IMR-90 (cell line): ENCODE data around the gene ZNF74. TPM values are rescaled to one million over a fixed set of nuclear protein-coding genes. Genes with fewer than 3 reads are reported as not detected.

Source experiments
- ATAC-seq: fragments of 200-7000 bp; cut with Tn5 transposase; 2 replicates; pipeline ENCODE4 v1.9.1; 2020; ENCODE audit warnings: low read depth, mild to moderate bottlenecking, moderate library complexity
- BruUV-seq: library from RNA; stranded (reverse); fragments of 400-500 nt; replicated peaks from 2 replicates; lab custom pipeline; 2021; lab: Mats Ljungman, UMichigan
- CTCF ChIA-PET: fragments of 300-600 bp; formaldehyde crosslinking; extraction: SDS; loops from one replicate; lab custom pipeline; 2021; ENCODE audit warnings: antibody characterized with exemption; lab: Yijun Ruan, JAX
- POLR2A ChIA-PET: fragments of 300-600 bp; sonication (Branson Sonifier 250); formaldehyde crosslinking; loops from one replicate; lab custom pipeline; 2022; ENCODE audit warnings: antibody characterized with exemption; ENCODE audit not compliant: unreplicated experiment; lab: Charles Lee
- DNase-seq: peaks from one replicate; pipeline ENCODE4 v3.0.0; 2013
- H2AFZ ChIP-seq: replicated peaks from 2 replicates; pipeline ENCODE3; 2013; ENCODE audit warnings: low read length, mild to moderate bottlenecking; ENCODE audit not compliant: poor library complexity
- H2AK5ac ChIP-seq: 2 replicates; pipeline ENCODE4 v1.6.1; 2013; ENCODE audit warnings: low read depth, low read length, inconsistent platforms
- H2AK9ac ChIP-seq: replicated peaks from 2 replicates; pipeline ENCODE3; 2013; ENCODE audit warnings: mild to moderate bottlenecking, low read depth, low read length, moderate library complexity; ENCODE audit not compliant: poor library complexity
- H2BK120ac ChIP-seq: 2 replicates; pipeline ENCODE4 v1.6.1; 2013; ENCODE audit warnings: low read depth, low read length, inconsistent platforms
- H2BK15ac ChIP-seq: 3 replicates; pipeline ENCODE4 v1.6.1; 2013; ENCODE audit warnings: low read depth, low read length, inconsistent platforms
- H2BK20ac ChIP-seq: 2 replicates; pipeline ENCODE4 v1.6.1; 2013; ENCODE audit warnings: low read depth, mild to moderate bottlenecking, inconsistent platforms, low read length, moderate library complexity
- H2BK5ac ChIP-seq: 2 replicates; pipeline ENCODE4 v1.6.1; 2013; ENCODE audit warnings: mild to moderate bottlenecking, low read depth, low read length, inconsistent platforms; ENCODE audit not compliant: poor library complexity, severe bottlenecking
- H3K14ac ChIP-seq: replicated peaks from 2 replicates; pipeline ENCODE4 v1.6.1; 2013; ENCODE audit warnings: low read depth, low read length, inconsistent platforms
- H3K18ac ChIP-seq: 2 replicates; pipeline ENCODE4 v1.6.1; 2013; ENCODE audit warnings: low read depth, low read length, control low read depth
- H3K23ac ChIP-seq: 2 replicates; pipeline ENCODE4 v1.6.1; 2013; ENCODE audit warnings: low read depth, low read length, inconsistent platforms
- H3K27ac ChIP-seq: 2 replicates; pipeline ENCODE4 v1.5.1; 2013; ENCODE audit warnings: mild to moderate bottlenecking, control low read depth, low read length; ENCODE audit not compliant: insufficient read depth
- H3K27me3 ChIP-seq: 2 replicates; pipeline ENCODE4 v1.6.1; 2013; ENCODE audit warnings: low read length; ENCODE audit not compliant: control insufficient read depth, insufficient read depth
- H3K36me3 ChIP-seq: 2 replicates; pipeline ENCODE4 v1.6.1; 2013; ENCODE audit warnings: low read length, mixed read lengths; ENCODE audit not compliant: control insufficient read depth, insufficient read depth
- H3K4ac ChIP-seq: 2 replicates; pipeline ENCODE4 v1.6.1; 2013; ENCODE audit warnings: low read depth, low read length, inconsistent platforms
- H3K4me1 ChIP-seq: 2 replicates; pipeline ENCODE4 v1.6.1; 2013; ENCODE audit warnings: low read length, mixed read lengths; ENCODE audit not compliant: control insufficient read depth, insufficient read depth
- H3K4me2 ChIP-seq: 2 replicates; pipeline ENCODE4 v1.6.1; 2013; ENCODE audit warnings: low read depth, mild to moderate bottlenecking, control low read depth, low read length, moderate library complexity
- H3K4me3 ChIP-seq: 2 replicates; pipeline ENCODE4 v1.5.1; 2013; ENCODE audit warnings: low read depth, mild to moderate bottlenecking, control low read depth, low read length, moderate library complexity; ENCODE audit not compliant: insufficient read depth
- H3K56ac ChIP-seq: 2 replicates; pipeline ENCODE4 v1.6.1; 2013; ENCODE audit warnings: low read length, inconsistent platforms; ENCODE audit not compliant: insufficient read depth; ENCODE audit errors: extremely low read depth
- H3K79me1 ChIP-seq, 2 experiments: 2 replicates each; pipeline ENCODE4 v1.6.1; 2013; ENCODE audit warnings: low read length in 2 of 2, inconsistent platforms in 1 of 2, low read depth in 1 of 2
- H3K9ac ChIP-seq: 2 replicates; pipeline ENCODE4 v1.6.1; 2013; ENCODE audit warnings: low read depth, low read length, control low read depth
- H3K9me1 ChIP-seq: 2 replicates; pipeline ENCODE4 v1.6.1; 2013; ENCODE audit warnings: low read length, inconsistent platforms; ENCODE audit not compliant: insufficient read depth
- H3K9me3 ChIP-seq: 2 replicates; pipeline ENCODE4 v1.6.1; 2013; ENCODE audit warnings: low read length; ENCODE audit not compliant: control insufficient read depth, insufficient read depth
- H4K20me1 ChIP-seq: 2 replicates; pipeline ENCODE4 v1.6.1; 2013; ENCODE audit warnings: low read length, inconsistent platforms; ENCODE audit not compliant: insufficient read depth
- H4K5ac ChIP-seq: 2 replicates; pipeline ENCODE4 v1.6.1; 2013; ENCODE audit warnings: mild to moderate bottlenecking, low read depth, low read length, control low read depth
- H4K8ac ChIP-seq, 2 experiments: 2 replicates each; pipeline ENCODE4 v1.6.1; 2013; ENCODE audit warnings: low read depth in 2 of 2, low read length in 2 of 2, control low read depth in 1 of 2, inconsistent platforms in 1 of 2
- H4K91ac ChIP-seq: 2 replicates; pipeline ENCODE4 v1.6.1; 2013; ENCODE audit warnings: low read depth, low read length, inconsistent platforms; ENCODE audit not compliant: insufficient read depth
- CEBPB ChIP-seq: IDR thresholded peaks from 2 replicates; pipeline ENCODE4 v1.6.1; 2012; ENCODE audit warnings: low read depth, low read length, improper control_type of control experiment
- ELK1 ChIP-seq: fragments of 150-350 bp; IDR thresholded peaks from 2 replicates; pipeline ENCODE4 v1.6.1; 2016; ENCODE audit warnings: low read depth, mild to moderate bottlenecking, low read length, moderate library complexity, borderline replicate concordance
- MAZ ChIP-seq: IDR thresholded peaks from 2 replicates; pipeline ENCODE4 v1.6.1; 2012; ENCODE audit warnings: low read depth, mild to moderate bottlenecking, low read length, improper control_type of control experiment, moderate library complexity, borderline replicate concordance
- MXI1 ChIP-seq: IDR thresholded peaks from 2 replicates; pipeline ENCODE4 v1.6.1; 2012; ENCODE audit warnings: low read depth, mild to moderate bottlenecking, low read length, moderate library complexity, borderline replicate concordance
- NFE2L2 ChIP-seq: fragments of 150-350 bp; IDR thresholded peaks from 2 replicates; pipeline ENCODE4 v1.6.1; 2016; ENCODE audit warnings: low read depth, mild to moderate bottlenecking, low read length
- RCOR1 ChIP-seq: IDR thresholded peaks from 2 replicates; pipeline ENCODE4 v1.6.1; 2012; ENCODE audit warnings: mild to moderate bottlenecking, low read length, improper control_type of control experiment; ENCODE audit not compliant: insufficient replicate concordance
- RFX5 ChIP-seq: IDR thresholded peaks from 2 replicates; pipeline ENCODE4 v1.8.0; 2012; ENCODE audit warnings: low read depth, mild to moderate bottlenecking, low read length, moderate library complexity
- WGBS, 2 experiments: methylation state at CpG; one replicate each; pipeline versions ENCODE4 v1.1.5 to v1.1.7; 2013; ENCODE audit warnings: missing lambda C conversion rate in 2 of 2; ENCODE audit not compliant: insufficient read length in 1 of 2; ENCODE audit errors: extremely low coverage in 2 of 2; 5-methylcytosine and 5-hydroxymethylcytosine counted together
- dilution Hi-C: fragments of 300-500 bp; cut with HindIII; formaldehyde crosslinking; loops from one replicate; pipeline ENCODE4 v1.14.3; 2018; ENCODE audit warnings: low sequenced_read_pairs; ENCODE audit not compliant: unreplicated experiment
- in situ Hi-C: fragments of 300-500 bp; cut with MboI; formaldehyde crosslinking; loops from 3 replicates; pipeline ENCODE4 v1.14.3; 2019; ENCODE audit warnings: low sequenced_read_pairs, inconsistent platforms, mixed read lengths
- intact Hi-C: fragments of 100-400 bp; cut with micrococcal nuclease; formaldehyde crosslinking; loops from 2 replicates; pipeline ENCODE4 v1.10.0; 2022
- polyA plus RNA-seq, 3 experiments: library from polyadenylated mRNA; depleted of rRNA; stranded (reverse); fragments of >200 nt; gene quantifications; 2 replicates each; pipeline ENCODE4 v1.2.3, GENCODE V29; 2012; ENCODE audit warnings: low replicate concordance in 1 of 3
- total RNA-seq: library from RNA; depleted of rRNA; stranded (reverse); fragments of >200 nt; gene quantifications from 2 replicates; pipeline ENCODE4 v1.2.3, GENCODE V29; 2012

The ZNF74 gene
- total and polyA plus RNA-seq, 2 of the 4 experiments (the other 2 are of a cell fraction): 7.5 to 8.4 TPM

- CTCF ChIA-PET: interaction anchor here (0.7 kb wide), 1 partner anchor 336 kb away, joined by 3 read pairs; no protein-coding TSS in a partner anchor
- Histone ChIP-seq H2BK15ac (no peak overlapping the region), H4K5ac (no peak overlapping the region), H3K9me3 (no peaks in the 10 kb centered on the region), H3K27me3 (no peaks in the 10 kb centered on the region), H3K36me3 (peaks cover 11% of the 10 kb centered on the region; the same call in 1 of the 2 replicates), H2AK5ac (no peak overlapping the region), H3K56ac (no peak overlapping the region), H3K14ac (no peak overlapping the region), H3K4me2 (no peak overlapping the region), H3K23ac (no peak overlapping the region), H2AK9ac (no peak overlapping the region), H3K18ac (no peak overlapping the region), H4K20me1 (peaks cover 23% of the 10 kb centered on the region), H2BK5ac (no peak overlapping the region), H2BK120ac (no peak overlapping the region), H3K27ac (no peak overlapping the region), H3K9ac (no peak overlapping the region), H3K79me1 (no peaks in the 10 kb centered on the region), H2BK20ac (no peak overlapping the region), H3K4ac (no peak overlapping the region; the same call in 1 of the 2 replicates), H3K4me3 (no peak overlapping the region), H3K4me1 (peaks cover 13% of the 10 kb centered on the region; the same call in 1 of the 2 replicates), H4K91ac (no peak overlapping the region), H4K8ac (no peak overlapping the region), H2AFZ (peak overlapping the region; percentile 13), H3K9me1 (no peaks in the 10 kb centered on the region; the same call in 1 of the 2 replicates)
- POLR2A ChIA-PET: no interaction called here
- BruUV-seq: no TSS peak
- DNase-seq (no peak), ATAC-seq (no peak)
- in situ Hi-C loops: no loop called here
- 100% methylated on average over 1 of the region's 11 CpGs; no CpG with 5 or more reads in 1 of the 2 experiments for WGBS, 2 experiments
- TF ChIP-seq MAZ (no peak), MXI1 (no peak), RCOR1 (no peak), RFX5 (no peak), CEBPB (no peak), NFE2L2 (no peak), ELK1 (no peak)
- dilution Hi-C loops: no loop called here
- intact Hi-C loops: no loop called here
Measured at GRCh38 chr22:20420157-20420842, 26.3 kb downstream of the ZNF74 start.
